Brain pericyte (primary cell): ENCODE results near the gene QSOX1.

Experiments used
- DNase-seq: peaks from one replicate; pipeline ENCODE4 v3.0.0-alpha.2; 2012; ENCODE audit warnings: low read depth, low spot score

Gene QSOX1

DNA sequence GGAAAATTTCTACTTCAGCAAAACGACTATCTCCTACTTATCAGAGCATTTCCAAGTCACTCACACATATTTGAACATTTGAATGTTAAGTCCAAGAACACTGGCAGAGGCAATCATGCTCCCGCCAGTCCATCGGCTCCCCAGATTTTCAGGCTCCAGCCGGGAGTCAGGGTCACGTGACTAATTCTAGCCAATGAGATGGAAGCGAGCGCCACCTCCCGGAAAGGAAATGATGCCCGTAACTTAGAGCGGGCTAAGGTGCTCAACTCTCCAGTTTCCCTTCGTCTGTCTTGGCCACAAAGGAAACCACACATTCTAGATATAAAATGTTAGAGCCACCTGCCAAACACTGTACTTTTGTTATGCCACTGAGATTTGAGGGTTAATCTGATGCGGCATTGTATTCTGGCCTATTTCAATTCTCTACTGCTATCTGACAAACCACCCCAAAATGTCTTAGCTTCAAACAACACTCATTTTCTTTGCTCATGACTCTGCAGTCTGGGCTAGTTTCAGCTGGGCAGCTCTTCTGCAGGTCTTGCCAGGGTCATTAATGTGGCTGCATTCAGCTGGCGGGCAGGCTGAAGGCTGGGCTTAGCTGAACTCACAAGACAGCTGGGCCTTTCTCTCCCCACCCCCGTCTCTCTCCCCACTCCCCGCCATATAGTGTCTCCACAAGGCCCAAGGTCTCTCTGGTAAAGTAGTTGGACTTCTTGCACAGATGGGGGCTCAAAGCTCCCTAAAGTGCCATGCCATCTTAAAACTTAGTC, 58.9 kb downstream of the QSOX1 start:
- DNase-seq: no peak

DNA sequence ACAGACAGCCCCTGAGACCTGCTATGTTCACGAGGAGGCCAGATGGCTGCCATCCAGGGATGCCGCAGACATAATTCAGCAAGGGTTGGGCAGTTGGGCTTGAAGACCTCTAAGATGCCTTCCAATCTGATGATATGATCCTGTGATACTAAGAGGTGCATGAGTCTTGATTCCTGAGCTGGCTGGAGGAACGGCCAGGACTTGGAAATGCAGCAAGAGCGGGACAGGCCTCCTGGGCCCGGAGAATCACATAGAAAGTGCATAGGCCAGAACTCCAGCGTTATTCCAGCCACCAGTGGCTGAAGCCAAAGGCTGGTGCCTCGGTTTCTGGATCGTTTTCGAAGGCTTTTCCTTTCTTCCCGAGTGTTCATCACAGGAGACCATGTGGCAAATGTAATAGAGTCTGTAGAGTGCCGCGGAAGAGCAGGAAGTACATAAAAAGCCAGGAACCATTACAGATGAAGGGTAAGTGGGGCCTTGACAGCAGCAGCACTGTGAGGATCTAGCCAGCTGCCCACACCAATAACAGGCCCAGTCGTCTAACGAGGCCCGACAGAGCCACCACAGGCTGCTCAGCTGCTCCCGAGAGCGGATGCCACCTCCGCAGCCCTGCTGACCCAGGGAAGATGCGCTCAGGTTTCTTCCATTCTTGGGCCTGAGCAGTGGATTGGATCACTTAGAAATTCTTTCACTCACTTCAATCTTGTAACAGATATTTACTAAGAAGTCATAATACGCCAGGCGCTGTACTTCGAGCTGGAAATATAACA, 61.4 kb downstream of the QSOX1 start:
- no peak for DNase-seq

- DNase-seq: no peak
These were observed 62.3 kb downstream of the QSOX1 start for GRCh38 chr1:180217006-180217405.

DNA sequence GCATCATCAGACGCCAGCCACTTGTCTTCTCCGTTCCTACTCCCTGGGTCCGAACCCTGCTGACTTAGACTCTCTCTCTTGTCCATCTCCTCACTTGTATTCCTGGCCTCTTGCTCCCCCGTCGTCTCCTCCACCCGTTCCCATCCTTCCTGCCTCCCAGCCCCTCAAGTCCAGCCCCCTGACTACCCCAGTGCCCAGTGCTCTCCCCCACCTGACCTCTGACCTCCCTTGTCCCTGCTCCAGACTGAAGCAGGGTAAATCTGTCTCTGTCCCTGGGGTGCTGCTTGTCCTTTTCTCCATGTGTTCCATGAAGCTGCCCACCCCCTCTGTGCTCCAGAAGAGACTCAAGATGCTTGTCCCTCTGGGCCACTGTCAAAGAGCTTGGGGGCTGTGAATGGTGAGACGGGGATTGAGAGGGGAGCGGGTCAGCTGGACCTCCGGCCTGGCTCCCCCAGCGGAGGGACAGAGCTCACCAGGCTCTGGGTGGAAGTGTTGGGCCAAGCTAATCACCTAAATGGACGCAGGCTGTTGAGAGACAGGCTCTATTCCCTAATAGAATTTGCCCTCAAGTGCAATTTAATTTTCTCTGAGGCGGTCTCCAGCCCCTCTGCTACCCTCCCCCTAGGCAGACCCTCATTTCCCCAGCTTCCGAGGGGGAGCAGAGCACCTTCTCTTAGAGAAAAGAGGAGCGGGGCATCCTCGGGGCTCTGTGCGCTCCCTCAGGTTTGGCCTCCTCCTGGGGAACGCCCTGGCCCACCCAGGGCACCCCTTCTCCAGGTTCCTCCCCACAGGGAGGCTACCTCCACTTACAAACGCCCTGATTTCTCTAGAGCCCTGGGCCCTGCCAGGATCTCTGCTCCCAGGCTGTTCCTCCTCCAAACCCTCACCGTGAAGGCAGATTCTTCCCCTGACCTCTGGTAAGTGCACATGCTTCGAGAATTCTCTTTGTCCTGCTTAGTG, 64.4 kb downstream of the QSOX1 start:
- no peak for DNase-seq

GRCh38 chr1:180219776-180220175, 65.1 kb downstream of the QSOX1 start:
- DNase-seq: no peak

- no peak for DNase-seq
These were observed 66.8 kb downstream of the QSOX1 start for GRCh38 chr1:180221462-180221861.

- no peak for DNase-seq
These were observed 70.2 kb downstream of the QSOX1 start for GRCh38 chr1:180224902-180225301.

DNA sequence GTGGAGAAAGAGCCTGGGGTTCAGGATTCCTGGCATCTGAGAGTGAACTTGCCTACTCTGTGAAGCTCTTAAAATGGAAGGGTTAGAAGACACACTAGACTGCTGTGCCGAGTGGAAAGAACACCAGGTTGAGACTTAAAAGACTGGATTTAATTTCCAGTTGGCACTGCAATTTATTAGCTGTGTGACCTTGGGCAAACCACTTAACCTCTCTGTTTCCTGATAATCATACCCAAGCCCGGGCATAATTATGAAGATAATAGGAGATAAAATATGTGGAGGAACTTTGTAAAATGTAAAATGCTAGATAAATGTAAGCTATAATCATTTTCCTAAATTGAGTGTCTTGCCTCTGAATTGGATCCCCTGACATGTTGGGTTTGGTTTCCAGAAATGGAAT, 70.7 kb downstream of the QSOX1 start:
- no peak for DNase-seq

GRCh38 chr1:180227861-180228647, 73.4 kb downstream of the QSOX1 start:
- DNase-seq: no peak

- no peak for DNase-seq
These were observed 74.2 kb downstream of the QSOX1 start for GRCh38 chr1:180228648-180229482.

DNA sequence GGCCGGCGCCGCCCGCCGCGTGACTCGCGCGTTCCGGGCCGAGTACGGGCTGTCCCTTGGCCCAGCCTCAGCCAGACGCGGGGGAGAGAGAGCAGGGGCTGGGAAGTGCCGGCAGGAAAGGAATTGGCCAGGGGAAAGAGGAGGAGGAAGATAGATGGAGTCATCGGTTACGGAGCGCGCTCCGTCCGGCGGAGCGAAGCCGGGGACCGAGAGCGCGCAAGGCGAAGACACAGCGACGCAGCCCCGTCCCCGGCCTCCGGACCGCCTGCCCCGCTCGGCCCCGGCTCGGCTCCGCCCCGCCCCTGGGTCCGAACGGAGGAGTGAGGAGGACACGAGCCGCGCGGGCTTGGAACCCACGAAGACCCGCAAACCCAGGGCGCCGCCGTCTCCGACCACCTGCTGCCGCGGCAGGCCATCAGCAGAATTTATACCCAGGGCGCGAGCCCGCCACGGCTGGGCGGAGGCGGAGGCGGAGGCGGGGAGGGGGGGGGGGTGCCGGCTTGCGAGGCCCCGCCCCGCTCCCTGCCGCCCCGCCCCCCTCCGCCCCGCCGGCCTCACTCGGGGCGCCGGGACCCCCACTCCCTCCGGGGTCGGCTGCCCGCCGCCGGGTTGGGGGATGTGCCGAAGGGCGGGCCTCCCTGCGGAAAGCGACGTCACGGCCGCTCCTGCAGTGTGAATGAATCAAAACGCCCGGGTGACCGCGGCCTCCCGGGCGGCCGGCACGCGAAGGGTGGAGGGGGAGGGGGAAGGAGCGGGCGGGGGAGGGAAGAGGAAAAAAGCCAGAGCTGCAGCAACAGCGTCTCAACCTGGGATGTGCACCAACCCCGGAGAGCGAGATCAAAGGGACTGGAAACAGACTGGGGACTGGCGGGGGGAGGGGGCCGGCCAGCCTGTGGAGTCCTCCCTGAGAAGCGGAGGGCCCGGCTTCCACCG, 75.1 kb downstream of the QSOX1 start, which contains the start of gene LHX4:
Gene LHX4, plus strand, starts transcription at position 782 of the 933 bp plus-strand sequence. CDS start 266 bp downstream, outside the sequence.
- DNase-seq: no peak

GRCh38 chr1:180230416-180230790, 75.7 kb downstream of the QSOX1 start:
- DNase-seq: no peak

- no peak for DNase-seq
These were observed 76.3 kb downstream of the QSOX1 start for GRCh38 chr1:180230791-180231505.

DNA sequence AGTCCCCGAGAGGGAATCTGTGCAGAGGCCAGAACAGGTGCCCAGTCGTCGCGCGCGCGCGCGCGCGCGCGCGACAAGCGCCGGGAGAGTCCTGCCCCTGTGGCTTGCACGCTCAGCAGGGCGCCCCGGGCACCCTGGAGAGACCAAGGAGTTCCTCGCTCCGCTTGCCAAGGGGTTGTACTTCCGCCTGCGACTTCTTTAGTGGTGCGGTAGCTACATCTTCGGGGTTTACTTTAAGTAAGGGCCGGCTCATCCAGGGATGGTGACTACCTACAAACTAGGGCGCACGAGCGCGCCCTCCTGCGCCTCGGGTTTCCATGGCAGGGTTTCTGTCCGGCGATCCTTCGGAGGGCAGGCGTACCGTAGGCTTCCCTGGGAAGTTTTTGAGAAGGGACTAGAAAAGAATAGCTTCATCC, 76.8 kb downstream of the QSOX1 start:
- no peak for DNase-seq

DNA sequence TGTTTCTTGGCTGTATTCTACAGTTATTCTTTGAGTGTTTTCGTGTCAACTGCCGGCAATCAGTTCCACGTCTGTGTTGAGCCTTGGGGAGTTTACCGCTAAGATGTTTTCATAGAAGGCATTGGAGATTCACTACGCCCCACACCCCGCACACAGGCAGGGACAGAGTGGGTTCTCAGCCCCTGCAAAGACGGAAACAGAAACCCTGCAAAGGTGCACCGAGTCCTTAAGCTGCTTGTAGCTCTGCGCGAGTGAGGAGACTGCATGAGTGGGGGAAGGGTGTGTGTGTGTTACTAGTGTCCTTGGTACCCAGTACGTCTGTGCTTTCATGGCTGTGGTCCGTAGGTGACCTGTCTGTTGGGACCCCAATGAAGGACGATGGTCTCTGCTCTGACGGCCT, 77.3 kb downstream of the QSOX1 start:
- DNase-seq: no peak

GRCh38 chr1:180232521-180233043, 77.9 kb downstream of the QSOX1 start:
- DNase-seq: no peak

- DNase-seq: no peak
These were observed 78.7 kb downstream of the QSOX1 start for GRCh38 chr1:180233191-180234011.
